Measurements from ENCODE around the gene MAN2B2. TPM values are rescaled to one million over a fixed set of nuclear protein-coding genes. Genes with fewer than 3 reads are reported as not detected.

MAN2B2 gene
- total RNA-seq, 1 experiment from 2014 or later, result 5.9 TPM

DNA sequence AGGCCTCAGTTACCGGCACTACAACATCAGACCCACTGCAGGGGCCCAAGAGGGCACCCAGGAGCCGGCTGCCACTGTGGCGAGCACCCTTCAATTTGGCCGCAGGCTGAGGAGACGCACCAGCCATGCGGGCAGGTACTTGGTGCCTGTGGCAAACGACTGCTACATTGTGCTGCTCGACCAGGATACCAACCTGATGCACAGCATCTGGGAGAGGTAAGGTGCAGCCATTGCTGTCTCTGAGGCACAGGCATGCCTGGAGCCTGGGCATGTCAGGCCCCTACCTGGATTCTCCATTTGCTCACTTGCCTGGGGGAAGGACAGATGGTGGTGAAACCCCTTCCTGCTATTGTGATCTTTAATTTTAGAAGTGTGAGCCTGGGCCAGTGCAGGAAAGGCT, 30.1 kb downstream of the MAN2B2 start:
- H4K5ac ChIP-seq (ENCODE audit: insufficient read length, low read depth, low read length), result no peak overlapping the region
- peaks cover 8% of the 10 kb centered on the region for H3K27me3 Mint-ChIP-seq (ENCODE audit: low read depth)
- no peak overlapping the region for H3K4ac ChIP-seq (ENCODE audit: low read depth, low read length)
- H3K79me1 ChIP-seq (ENCODE audit: insufficient read depth, low read depth, low read length, poor library complexity, severe bottlenecking), result no peaks in the 10 kb centered on the region
- no peak overlapping the region for H4K91ac ChIP-seq (ENCODE audit: insufficient read length, low read depth, low read length)
- TF ChIP-seq, protein P1, sequence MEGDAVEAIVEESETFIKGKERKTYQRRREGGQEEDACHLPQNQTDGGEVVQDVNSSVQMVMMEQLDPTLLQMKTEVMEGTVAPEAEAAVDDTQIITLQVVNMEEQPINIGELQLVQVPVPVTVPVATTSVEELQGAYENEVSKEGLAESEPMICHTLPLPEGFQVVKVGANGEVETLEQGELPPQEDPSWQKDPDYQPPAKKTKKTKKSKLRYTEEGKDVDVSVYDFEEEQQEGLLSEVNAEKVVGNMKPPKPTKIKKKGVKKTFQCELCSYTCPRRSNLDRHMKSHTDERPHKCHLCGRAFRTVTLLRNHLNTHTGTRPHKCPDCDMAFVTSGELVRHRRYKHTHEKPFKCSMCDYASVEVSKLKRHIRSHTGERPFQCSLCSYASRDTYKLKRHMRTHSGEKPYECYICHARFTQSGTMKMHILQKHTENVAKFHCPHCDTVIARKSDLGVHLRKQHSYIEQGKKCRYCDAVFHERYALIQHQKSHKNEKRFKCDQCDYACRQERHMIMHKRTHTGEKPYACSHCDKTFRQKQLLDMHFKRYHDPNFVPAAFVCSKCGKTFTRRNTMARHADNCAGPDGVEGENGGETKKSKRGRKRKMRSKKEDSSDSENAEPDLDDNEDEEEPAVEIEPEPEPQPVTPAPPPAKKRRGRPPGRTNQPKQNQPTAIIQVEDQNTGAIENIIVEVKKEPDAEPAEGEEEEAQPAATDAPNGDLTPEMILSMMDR (conservative IDR thresholded peaks at IDR 0.05), result no peak
- no peaks in the 10 kb centered on the region for H3K9me3 ChIP-seq (ENCODE audit: control insufficient read depth, low read depth, low read length)
- no peaks in the 10 kb centered on the region for H3K79me2 ChIP-seq (ENCODE audit: insufficient read depth, low read length)
- H3K14ac ChIP-seq (ENCODE audit: insufficient read depth, low read length), result no peak overlapping the region
- H3K36me3 Mint-ChIP-seq (ENCODE audit: insufficient read depth in 1 of 3, low read depth in 3 of 3), result peaks cover 7 to 34% (median 29%) of the 10 kb centered on the region in 3 experiments
- H4K20me1 ChIP-seq (ENCODE audit: control insufficient read depth, insufficient read depth, insufficient read length), result no peaks in the 10 kb centered on the region
- DNase-seq, result no peak
- H4K8ac ChIP-seq (replicated peaks; ENCODE audit: insufficient read length, low read depth, low read length), result no peak overlapping the region
- H3K27ac Mint-ChIP-seq, result no peak overlapping the region
- H3K9ac ChIP-seq (ENCODE audit: extremely low read depth, insufficient read length, low read length), result no peak overlapping the region
- no peaks in the 10 kb centered on the region for H3K4me1 ChIP-seq (ENCODE audit: insufficient read depth, low read length)
- H2BK5ac ChIP-seq (ENCODE audit: insufficient read length, low read length), result no peak overlapping the region
- H2BK120ac ChIP-seq (ENCODE audit: low read depth, low read length, poor library complexity, severe bottlenecking), result no peak overlapping the region
- no peak overlapping the region for H3K27ac ChIP-seq (ENCODE audit: insufficient read length, low read depth, low read length)
- H2BK20ac ChIP-seq (ENCODE audit: low read depth, low read length, poor library complexity, severe bottlenecking), result no peak overlapping the region
- H2AK5ac ChIP-seq (ENCODE audit: insufficient read length, low read length), result no peak overlapping the region
- H3T11ph ChIP-seq (ENCODE audit: low read length), result no peak overlapping the region
- no peak overlapping the region for H3K18ac ChIP-seq (ENCODE audit: insufficient read length, low read depth, low read length)
- no peak overlapping the region for H3K4me2 ChIP-seq (ENCODE audit: insufficient read depth, insufficient read length, low read length)
- H3K56ac ChIP-seq (ENCODE audit: insufficient read length, low read depth, low read length), result no peak overlapping the region
- H3K4me3 Mint-ChIP-seq, result no peak overlapping the region
- H3K9me3 Mint-ChIP-seq, result peaks cover 12 to 17% of the 10 kb centered on the region in 2 experiments
- no peak overlapping the region for H2BK12ac ChIP-seq (ENCODE audit: insufficient read length, low read depth, low read length)
- H3K4me1 Mint-ChIP-seq, result peaks cover 0 to 5% of the 10 kb centered on the region in 2 experiments; a peak in 1 of 4 replicates
- H3K23me2 ChIP-seq (ENCODE audit: insufficient read length, low read depth, low read length, poor library complexity, severe bottlenecking), result no peaks in the 10 kb centered on the region
- WGBS (ENCODE audit: extremely low coverage, insufficient read length, low lambda C conversion rate), result no CpG with 5 or more reads among the region's 8 CpGs
- H2BK15ac ChIP-seq (ENCODE audit: low read depth, low read length), result no peak overlapping the region
- H3K23ac ChIP-seq (ENCODE audit: insufficient read length, low read depth, low read length), result no peak overlapping the region
- H2AFZ ChIP-seq (ENCODE audit: low read length), result no peak overlapping the region
- no peaks in the 10 kb centered on the region for H3K27me3 ChIP-seq (ENCODE audit: insufficient read depth, low read length)

Measured in H9 (cell line).